D721Med (cell line): ENCODE results near the gene ETV6.

Experiments used
- DNase-seq: peaks from one replicate; pipeline ENCODE4 v3.0.0; 2011; ENCODE audit warnings: low spot score; ENCODE audit not compliant: insufficient read length
- FAIRE-seq: peaks from 2 replicates; lab custom pipeline; 2011; peaks lifted over from hg19 to GRCh38; lab: Jason Lieb, UNC
- TF ChIP-seq, protein P1 (sequence below): IDR thresholded peaks from 2 replicates; pipeline ENCODE4 v1.5.1; 2012; ENCODE audit warnings: mild to moderate bottlenecking, control low read depth; ENCODE audit not compliant: insufficient read depth; ENCODE audit errors: missing control alignments

Gene ETV6

DNA sequence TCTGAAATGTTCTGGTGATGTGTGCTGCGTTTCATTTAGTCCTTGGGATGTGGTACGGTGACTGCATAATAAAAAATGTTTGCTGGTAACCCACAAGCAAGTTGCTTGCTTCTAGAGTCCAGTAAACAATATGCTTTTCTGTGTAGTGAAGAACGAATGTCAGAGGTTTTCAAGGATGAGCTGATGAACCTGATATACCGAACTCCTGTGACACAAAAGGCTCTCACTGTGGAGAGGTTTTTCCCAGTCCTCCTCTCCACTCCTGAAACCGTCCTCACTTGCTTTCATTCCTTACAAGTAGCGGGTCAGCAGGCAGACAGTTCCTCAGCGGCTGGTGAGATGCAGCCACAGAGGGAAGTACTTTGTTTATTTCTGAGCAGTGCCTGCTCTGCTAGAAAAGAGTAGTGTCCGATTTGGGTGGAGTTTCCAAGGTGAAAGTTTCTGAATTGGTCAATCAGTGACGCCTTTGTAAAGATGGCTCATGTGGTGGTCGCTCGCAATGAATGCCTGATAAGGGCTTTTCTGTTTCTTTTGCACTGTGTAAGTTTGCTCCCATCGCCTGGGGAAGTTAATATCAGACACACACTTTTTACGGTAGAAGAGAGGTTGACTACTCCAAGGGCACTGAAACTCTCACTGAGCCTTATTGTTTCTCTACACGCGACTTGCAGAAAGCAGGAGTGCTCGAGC, 3.0 kb downstream of the ETV6 start:
- TF ChIP-seq, protein P1, sequence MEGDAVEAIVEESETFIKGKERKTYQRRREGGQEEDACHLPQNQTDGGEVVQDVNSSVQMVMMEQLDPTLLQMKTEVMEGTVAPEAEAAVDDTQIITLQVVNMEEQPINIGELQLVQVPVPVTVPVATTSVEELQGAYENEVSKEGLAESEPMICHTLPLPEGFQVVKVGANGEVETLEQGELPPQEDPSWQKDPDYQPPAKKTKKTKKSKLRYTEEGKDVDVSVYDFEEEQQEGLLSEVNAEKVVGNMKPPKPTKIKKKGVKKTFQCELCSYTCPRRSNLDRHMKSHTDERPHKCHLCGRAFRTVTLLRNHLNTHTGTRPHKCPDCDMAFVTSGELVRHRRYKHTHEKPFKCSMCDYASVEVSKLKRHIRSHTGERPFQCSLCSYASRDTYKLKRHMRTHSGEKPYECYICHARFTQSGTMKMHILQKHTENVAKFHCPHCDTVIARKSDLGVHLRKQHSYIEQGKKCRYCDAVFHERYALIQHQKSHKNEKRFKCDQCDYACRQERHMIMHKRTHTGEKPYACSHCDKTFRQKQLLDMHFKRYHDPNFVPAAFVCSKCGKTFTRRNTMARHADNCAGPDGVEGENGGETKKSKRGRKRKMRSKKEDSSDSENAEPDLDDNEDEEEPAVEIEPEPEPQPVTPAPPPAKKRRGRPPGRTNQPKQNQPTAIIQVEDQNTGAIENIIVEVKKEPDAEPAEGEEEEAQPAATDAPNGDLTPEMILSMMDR = no peak
- DNase-seq = no peak
- no peak for FAIRE-seq

DNA sequence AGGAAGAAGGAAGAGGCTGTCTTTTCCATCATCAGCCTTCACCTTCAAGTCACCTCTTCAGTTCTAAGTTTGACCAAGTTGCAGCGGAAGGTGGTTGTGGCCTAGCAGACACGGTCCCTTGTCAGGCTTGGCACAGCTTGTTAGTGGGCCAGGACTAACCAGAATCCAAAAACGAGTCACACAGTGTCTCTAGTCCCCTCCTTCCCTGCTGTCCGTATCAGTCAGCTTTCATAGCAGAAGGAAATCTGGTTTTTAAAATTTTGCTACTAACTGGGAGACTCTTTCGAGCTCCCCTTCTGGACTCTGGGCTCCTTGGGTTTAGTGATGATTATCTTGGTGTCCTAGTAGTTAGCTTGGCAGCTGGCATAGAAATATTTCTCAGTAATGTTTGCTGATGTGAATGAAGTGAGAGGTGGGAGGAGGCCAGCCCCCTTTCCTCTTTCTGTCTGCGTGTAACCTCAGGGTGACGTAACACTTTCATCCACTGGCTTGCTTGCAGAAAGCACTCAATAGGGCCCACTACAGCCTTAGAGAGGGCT, 3.8 kb downstream of the ETV6 start:
- DNase-seq (no peak), FAIRE-seq (no peak)
- TF ChIP-seq, protein P1 = no peak

GRCh38 chr12:11654338-11654737, 4.9 kb downstream of the ETV6 start:
- DNase-seq (no peak), FAIRE-seq (no peak)
- TF ChIP-seq, protein P1 = no peak

GRCh38 chr12:11654802-11655201, 5.3 kb downstream of the ETV6 start:
- no peak for DNase-seq
- FAIRE-seq = no peak
- TF ChIP-seq, protein P1 = no peak

GRCh38 chr12:11655842-11656241, 6.4 kb downstream of the ETV6 start:
- no peak for DNase-seq
- TF ChIP-seq, protein P1 = no peak
- FAIRE-seq = no peak

GRCh38 chr12:11656550-11656949, 7.1 kb downstream of the ETV6 start:
- FAIRE-seq (no peak), DNase-seq (no peak)
- TF ChIP-seq, protein P1 = no peak

GRCh38 chr12:11657511-11657910, 8.0 kb downstream of the ETV6 start:
- TF ChIP-seq, protein P1 = no peak
- DNase-seq = no peak
- no peak for FAIRE-seq
